ENCODE results near the gene CAVIN4.

DNA sequence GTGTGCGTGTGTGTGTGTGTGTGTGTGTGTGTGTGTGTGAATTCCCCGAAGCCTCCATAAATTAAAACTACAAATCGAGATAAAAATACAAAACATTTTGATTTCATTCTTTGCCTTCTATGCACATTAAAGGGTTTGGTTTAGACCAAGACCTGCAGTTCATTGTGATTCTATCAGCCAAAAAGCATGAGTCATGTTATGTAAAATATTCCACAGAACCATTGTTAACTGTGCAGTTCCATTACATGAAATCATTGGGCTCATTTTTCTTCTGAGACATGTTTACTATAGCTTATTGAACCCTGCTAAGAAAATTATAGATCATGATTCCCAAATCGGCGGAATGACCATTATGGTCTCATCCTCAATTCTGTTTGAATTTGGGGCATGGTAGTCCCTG lies 11.7 kb downstream of the CAVIN4 start:
- TF ChIP-seq POLR2A (IDR thresholded peaks at IDR 0.05; ENCODE audit: borderline replicate concordance, extremely low read depth, insufficient read depth, insufficient read length) (no peak), EGR1 (IDR thresholded peaks at IDR 0.05; ENCODE audit: low read depth) (no peak), YY1 (IDR thresholded peaks at IDR 0.05; ENCODE audit: extremely low read depth, insufficient replicate concordance, low read depth, low read length) (no peak), CEBPB (IDR thresholded peaks at IDR 0.05; ENCODE audit: low read depth) (no peak), CTCF (IDR thresholded peaks at IDR 0.05 in 2 of 3, conservative IDR thresholded peaks at IDR 0.05 in 1 of 3; ENCODE audit: borderline replicate concordance in 1 of 3, insufficient read depth in 1 of 3, low read depth in 2 of 3, low read length in 2 of 3) (no peak), CBX3 (IDR thresholded peaks at IDR 0.05; ENCODE audit: low read depth) (no peak), EZH2 (IDR thresholded peaks at IDR 0.05) (no peak), TCF7L2 (IDR thresholded peaks at IDR 0.05; ENCODE audit: borderline replicate concordance, extremely low read depth, insufficient read depth, insufficient read length) (no peak), POLR2AphosphoS5 (IDR thresholded peaks at IDR 0.05; ENCODE audit: low read depth, low read length) (no peak), ZNF274 (IDR thresholded peaks at IDR 0.05; ENCODE audit: low read depth, low read length) (no peak), EZH2phosphoT487 (IDR thresholded peaks at IDR 0.05; ENCODE audit: borderline replicate concordance) (no peak), ELF1 (IDR thresholded peaks at IDR 0.05; ENCODE audit: borderline replicate concordance, low read depth) (no peak)
- TF ChIP-seq, protein P1, sequence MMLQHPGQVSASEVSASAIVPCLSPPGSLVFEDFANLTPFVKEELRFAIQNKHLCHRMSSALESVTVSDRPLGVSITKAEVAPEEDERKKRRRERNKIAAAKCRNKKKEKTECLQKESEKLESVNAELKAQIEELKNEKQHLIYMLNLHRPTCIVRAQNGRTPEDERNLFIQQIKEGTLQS (IDR thresholded peaks at IDR 0.05) = no peak
- TF ChIP-seq, protein P2, sequence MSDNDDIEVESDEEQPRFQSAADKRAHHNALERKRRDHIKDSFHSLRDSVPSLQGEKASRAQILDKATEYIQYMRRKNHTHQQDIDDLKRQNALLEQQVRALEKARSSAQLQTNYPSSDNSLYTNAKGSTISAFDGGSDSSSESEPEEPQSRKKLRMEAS (IDR thresholded peaks at IDR 0.05) = no peak

Measured in HCT116 (cell line).